ENCODE results near the gene GNG12.

DNA sequence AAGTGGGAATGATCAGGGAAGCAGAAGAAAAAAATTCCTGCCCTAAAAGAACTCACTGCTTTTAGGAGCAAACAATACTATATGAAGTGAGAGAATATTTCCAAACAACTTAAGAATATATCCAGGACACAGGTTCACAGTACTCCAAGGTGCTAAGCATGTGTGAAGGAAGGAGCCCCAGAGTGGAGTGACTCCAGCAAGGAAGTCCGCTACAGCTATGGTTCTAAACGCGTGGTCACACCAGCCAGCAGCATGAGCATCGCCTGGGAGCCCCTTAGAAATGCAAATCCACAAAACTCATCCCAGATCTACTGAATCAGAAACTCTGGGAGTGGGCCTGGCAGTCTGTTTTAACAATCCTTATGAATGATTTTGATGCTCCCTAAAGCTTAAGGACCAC, 112.2 kb downstream of the GNG12 start:
- TF ChIP-seq POLR2A (IDR thresholded peaks at IDR 0.05), result no peak
- TF ChIP-seq, protein P1, sequence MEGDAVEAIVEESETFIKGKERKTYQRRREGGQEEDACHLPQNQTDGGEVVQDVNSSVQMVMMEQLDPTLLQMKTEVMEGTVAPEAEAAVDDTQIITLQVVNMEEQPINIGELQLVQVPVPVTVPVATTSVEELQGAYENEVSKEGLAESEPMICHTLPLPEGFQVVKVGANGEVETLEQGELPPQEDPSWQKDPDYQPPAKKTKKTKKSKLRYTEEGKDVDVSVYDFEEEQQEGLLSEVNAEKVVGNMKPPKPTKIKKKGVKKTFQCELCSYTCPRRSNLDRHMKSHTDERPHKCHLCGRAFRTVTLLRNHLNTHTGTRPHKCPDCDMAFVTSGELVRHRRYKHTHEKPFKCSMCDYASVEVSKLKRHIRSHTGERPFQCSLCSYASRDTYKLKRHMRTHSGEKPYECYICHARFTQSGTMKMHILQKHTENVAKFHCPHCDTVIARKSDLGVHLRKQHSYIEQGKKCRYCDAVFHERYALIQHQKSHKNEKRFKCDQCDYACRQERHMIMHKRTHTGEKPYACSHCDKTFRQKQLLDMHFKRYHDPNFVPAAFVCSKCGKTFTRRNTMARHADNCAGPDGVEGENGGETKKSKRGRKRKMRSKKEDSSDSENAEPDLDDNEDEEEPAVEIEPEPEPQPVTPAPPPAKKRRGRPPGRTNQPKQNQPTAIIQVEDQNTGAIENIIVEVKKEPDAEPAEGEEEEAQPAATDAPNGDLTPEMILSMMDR (IDR thresholded peaks at IDR 0.05), result no peak
